HEK293 (cell line): ENCODE measurements around the gene GJB4.

ENCODE experiments used
- CTCF ChIA-PET: fragments of 350-600 bp; formaldehyde crosslinking; extraction: SDS; loops from one replicate; lab custom pipeline; 2021; ENCODE audit warnings: antibody characterized with exemption; lab: Yijun Ruan, JAX
- POLR2A ChIA-PET: fragments of 300-600 bp; formaldehyde crosslinking; extraction: SDS; loops from one replicate; lab custom pipeline; 2020; ENCODE audit warnings: antibody characterized with exemption, inconsistent platforms; lab: Yijun Ruan, JAX
- H3K27ac ChIP-seq: fragments of 200-500 bp; sonication (Bioruptor generic); 2 replicates; pipeline ENCODE4 v1.5.1; 2014; ENCODE audit warnings: low read depth, low read length, control low read depth, inconsistent platforms; ENCODE audit errors: extremely low read depth
- H3K36me3 ChIP-seq, 2 experiments: fragments of 200-500 bp in 1 of 2; sonication (Bioruptor generic) in 1 of 2; 1 replicate in 1 of 2; 2 replicates in 1 of 2; pipeline ENCODE4 v1.5.1; 2014 to 2017; ENCODE audit warnings: inconsistent platforms in 2 of 2, low read length in 2 of 2; ENCODE audit not compliant: control insufficient read depth in 2 of 2, insufficient read depth in 1 of 2
- H3K4me1 ChIP-seq: fragments of 200-500 bp; sonication (Bioruptor generic); 2 replicates; pipeline ENCODE4 v1.5.1; 2014; ENCODE audit warnings: mild to moderate bottlenecking, low read length, inconsistent platforms; ENCODE audit not compliant: control insufficient read depth, insufficient read depth
- H3K4me3 ChIP-seq: 2 replicates; pipeline ENCODE4 v1.5.1; 2011; ENCODE audit warnings: low read depth, mild to moderate bottlenecking, control low read depth, low read length, moderate library complexity
- H3K9me3 ChIP-seq: fragments of 200-500 bp; sonication (Bioruptor generic); 2 replicates; pipeline ENCODE4 v1.5.1; 2014; ENCODE audit warnings: low read depth, low read length, inconsistent platforms; ENCODE audit not compliant: control insufficient read depth, insufficient read depth
- GLI2 ChIP-seq: fragments of 450-650 bp; formaldehyde crosslinking; IDR thresholded peaks from 2 replicates; pipeline ENCODE4; 2017; ENCODE audit warnings: missing biosample characterization, missing genetic modification characterization, low read depth, borderline replicate concordance
- GLI4 ChIP-seq: fragments of 450-650 bp; formaldehyde crosslinking; IDR thresholded peaks from 2 replicates; pipeline ENCODE4 v1.5.1; 2016; ENCODE audit warnings: missing biosample characterization, missing genetic modification characterization
- KLF16 ChIP-seq: fragments of 450-650 bp; formaldehyde crosslinking; IDR thresholded peaks from 2 replicates; pipeline ENCODE4 v1.5.1; 2017; ENCODE audit warnings: missing biosample characterization, missing genetic modification characterization
- KLF17 ChIP-seq: fragments of 450-650 bp; formaldehyde crosslinking; IDR thresholded peaks from 2 replicates; pipeline ENCODE4 v1.5.1; 2016; ENCODE audit warnings: missing biosample characterization, missing genetic modification characterization
- SCRT1 ChIP-seq: fragments of 450-650 bp; formaldehyde crosslinking; IDR thresholded peaks from 2 replicates; pipeline ENCODE4 v1.5.1; 2016; ENCODE audit warnings: missing biosample characterization, missing genetic modification characterization, borderline replicate concordance
- SP3 ChIP-seq: fragments of 450-650 bp; formaldehyde crosslinking; IDR thresholded peaks from 2 replicates; pipeline ENCODE4 v1.5.1; 2016; ENCODE audit warnings: missing biosample characterization, missing genetic modification characterization
- SP7 ChIP-seq: fragments of 450-650 bp; formaldehyde crosslinking; IDR thresholded peaks from 2 replicates; pipeline ENCODE4 v1.5.1; 2016; ENCODE audit warnings: missing biosample characterization, missing genetic modification characterization
- ZBTB48 ChIP-seq: fragments of 450-650 bp; formaldehyde crosslinking; IDR thresholded peaks from 2 replicates; pipeline ENCODE4 v1.5.1; 2016; ENCODE audit warnings: missing biosample characterization, missing genetic modification characterization
- ZBTB8A ChIP-seq: fragments of 450-650 bp; formaldehyde crosslinking; IDR thresholded peaks from 2 replicates; pipeline ENCODE4 v1.5.1; 2016; ENCODE audit warnings: missing biosample characterization, missing genetic modification characterization
- ZFP69B ChIP-seq: fragments of 450-650 bp; formaldehyde crosslinking; IDR thresholded peaks from 2 replicates; pipeline ENCODE4 v1.5.1; 2016; ENCODE audit warnings: missing biosample characterization, missing genetic modification characterization
- ZNF221 ChIP-seq: fragments of 450-650 bp; formaldehyde crosslinking; IDR thresholded peaks from 2 replicates; pipeline ENCODE4 v1.5.1; 2017; ENCODE audit warnings: missing biosample characterization, missing genetic modification characterization, borderline replicate concordance
- ZNF23 ChIP-seq: fragments of 450-650 bp; formaldehyde crosslinking; IDR thresholded peaks from 2 replicates; pipeline ENCODE4 v1.5.1; 2016; ENCODE audit warnings: missing biosample characterization, missing genetic modification characterization, borderline replicate concordance
- ZNF248 ChIP-seq: fragments of 450-650 bp; formaldehyde crosslinking; IDR thresholded peaks from 2 replicates; pipeline ENCODE4 v1.5.1; 2017; ENCODE audit warnings: missing biosample characterization, missing genetic modification characterization
- ZNF266 ChIP-seq: fragments of 450-650 bp; formaldehyde crosslinking; IDR thresholded peaks from 2 replicates; pipeline ENCODE4 v1.5.1; 2016; ENCODE audit warnings: missing biosample characterization, missing genetic modification characterization, low read depth
- ZNF280D ChIP-seq: fragments of 450-650 bp; formaldehyde crosslinking; IDR thresholded peaks from 2 replicates; pipeline ENCODE4 v1.5.1; 2016; ENCODE audit warnings: missing biosample characterization, missing genetic modification characterization
- ZNF341 ChIP-seq: fragments of 450-650 bp; formaldehyde crosslinking; IDR thresholded peaks from 2 replicates; pipeline ENCODE4; 2016; ENCODE audit warnings: low read depth, missing biosample characterization, missing genetic modification characterization
- ZNF426 ChIP-seq: fragments of 450-650 bp; formaldehyde crosslinking; IDR thresholded peaks from 2 replicates; pipeline ENCODE4 v1.5.1; 2017; ENCODE audit warnings: missing biosample characterization, missing genetic modification characterization, mild to moderate bottlenecking, inconsistent platforms, moderate library complexity
- ZNF433 ChIP-seq: fragments of 450-650 bp; formaldehyde crosslinking; IDR thresholded peaks from 2 replicates; pipeline ENCODE4 v1.5.1; 2016; ENCODE audit warnings: missing biosample characterization, missing genetic modification characterization, low read depth
- ZNF473 ChIP-seq: fragments of 450-650 bp; formaldehyde crosslinking; IDR thresholded peaks from 2 replicates; pipeline ENCODE4 v1.5.1; 2017; ENCODE audit warnings: missing biosample characterization, missing genetic modification characterization
- ZNF521 ChIP-seq: fragments of 450-650 bp; formaldehyde crosslinking; IDR thresholded peaks from 2 replicates; pipeline ENCODE4 v1.5.1; 2017; ENCODE audit warnings: missing biosample characterization, mild to moderate bottlenecking, missing genetic modification characterization
- ZNF544 ChIP-seq: fragments of 450-650 bp; formaldehyde crosslinking; IDR thresholded peaks from 2 replicates; pipeline ENCODE4 v1.5.0; 2017; ENCODE audit warnings: missing biosample characterization, missing genetic modification characterization
- ZNF548 ChIP-seq: fragments of 450-650 bp; formaldehyde crosslinking; IDR thresholded peaks from 2 replicates; pipeline ENCODE4 v1.5.1; 2016; ENCODE audit warnings: missing biosample characterization, missing genetic modification characterization
- ZNF558 ChIP-seq: fragments of 450-650 bp; formaldehyde crosslinking; IDR thresholded peaks from 2 replicates; pipeline ENCODE4 v1.5.1; 2016; ENCODE audit warnings: missing biosample characterization, missing genetic modification characterization
- ZNF596 ChIP-seq: fragments of 450-650 bp; IDR thresholded peaks from 2 replicates; pipeline ENCODE4 v1.5.0; 2018; ENCODE audit warnings: missing biosample characterization, mild to moderate bottlenecking, missing genetic modification characterization, moderate library complexity
- ZNF626 ChIP-seq: fragments of 450-650 bp; sonication (Bioruptor Pico); formaldehyde crosslinking; IDR thresholded peaks from 2 replicates; pipeline ENCODE4 v1.5.1; 2018; ENCODE audit warnings: missing biosample characterization, missing genetic modification characterization, inconsistent platforms
- ZSCAN18 ChIP-seq: fragments of 450-650 bp; formaldehyde crosslinking; IDR thresholded peaks from 2 replicates; pipeline ENCODE4 v1.5.1; 2016; ENCODE audit warnings: missing biosample characterization, missing genetic modification characterization

The GJB4 gene

GRCh38 chr1:34806396-34806795, 46.9 kb downstream of the GJB4 start:
- H3K36me3 ChIP-seq: no peaks in the 10 kb centered on the region
- H3K27ac ChIP-seq: no peak overlapping the region
- no peaks in the 10 kb centered on the region for H3K9me3 ChIP-seq
- ChIA-PET POLR2A (no interaction called here), CTCF (no interaction called here)
- H3K4me3 ChIP-seq: no peak overlapping the region
- no peaks in the 10 kb centered on the region for H3K4me1 ChIP-seq
- TF ChIP-seq ZNF473 (tag by site-specific recombination): no peak
- TF ChIP-seq ZBTB48 (tag by site-specific recombination): no peak
- TF ChIP-seq ZSCAN18 (tag by site-specific recombination): no peak
- no peak for TF ChIP-seq ZNF248
- no peak for TF ChIP-seq SP3 (tag by site-specific recombination)
- no peak for TF ChIP-seq SP7
- TF ChIP-seq ZNF280D (tag by site-specific recombination): no peak
- TF ChIP-seq SCRT1 (tag by site-specific recombination): no peak
- TF ChIP-seq ZNF23 (tag by site-specific recombination): no peak
- TF ChIP-seq KLF16: no peak
- no peak for TF ChIP-seq ZNF548 (tag by site-specific recombination)
- no peak for TF ChIP-seq ZNF426 (tag by site-specific recombination)
- TF ChIP-seq ZNF521 (tag by site-specific recombination): no peak
- TF ChIP-seq ZNF626 (tag by site-specific recombination): no peak
- TF ChIP-seq ZNF596 (tag by site-specific recombination): no peak
- no peak for TF ChIP-seq ZBTB8A
- no peak for TF ChIP-seq ZNF544 (tag by site-specific recombination)
- no peak for TF ChIP-seq ZNF266
- no peak for TF ChIP-seq ZNF558
- no peak for TF ChIP-seq ZFP69B (tag by site-specific recombination)
- TF ChIP-seq, all 188 proteins: peak for 0

- Histone ChIP-seq H3K4me3 (no peak overlapping the region), H3K4me1 (no peaks in the 10 kb centered on the region), H3K36me3 (no peaks in the 10 kb centered on the region), H3K9me3 (no peaks in the 10 kb centered on the region), H3K27ac (no peak overlapping the region)
- POLR2A ChIA-PET: no interaction called here
- CTCF ChIA-PET: interaction anchor here (0.5 to 0.8 kb wide), 2 partner anchors 8 to 825 kb away, joined by 3 to 4 read pairs; no protein-coding TSS in a partner anchor
- TF ChIP-seq ZNF341 (tag by site-specific recombination) (no peak), KLF17 (tag by site-specific recombination) (no peak), GLI4 (no peak), ZNF433 (tag by site-specific recombination) (no peak), GLI2 (tag by site-specific recombination) (no peak), ZNF221 (no peak)
These were observed 48.7 kb downstream of the GJB4 start for GRCh38 chr1:34808051-34808810.
